ENCODE results near the gene RANBP9. TPM values are rescaled to one million over a fixed set of nuclear protein-coding genes. Genes with fewer than 3 reads are reported as not detected.

RANBP9 gene
- total and polyA plus RNA-seq, 7 experiments from 2014 or later = 2.7 to 56.9 (median 47.9) TPM

GRCh38 chr6:13614126-13614925 is 97.3 kb downstream of the RANBP9 start:
- H3K27me3 Mint-ChIP-seq = peaks cover 0 to 2% (median 0%) of the 10 kb centered on the region in 5 donors
- peak overlapping the region; percentile 85 to 97 (median 94) for H3K27ac Mint-ChIP-seq
- DNase-seq (peak in 1 of 9 donors; percentile 51), ATAC-seq (peak; percentile 4)
- peaks cover 8 to 26% of the 10 kb centered on the region in 2 donors for H3K4me1 ChIP-seq (ENCODE audit: control insufficient read depth in 2 of 2, insufficient read depth in 2 of 2, low read length in 2 of 2)
- ChIA-PET POLR2A (interaction anchor here (0.6 to 5.3 kb wide), 37 partner anchors 9 to 460 kb away, joined by 3 to 101 read pairs (median 4); partner anchors contain the start of genes RANBP9, SIRT5 and TBC1D7), CTCF (interaction anchor here (1.0 to 4.5 kb wide), 8 partner anchors 10 to 200 kb away, joined by 3 to 26 read pairs (median 5); partner anchors contain the start of genes MCUR1, RANBP9 and SIRT5)
- H3K9me3 ChIP-seq (ENCODE audit: control insufficient read depth in 2 of 3, low read length in 3 of 3) = no peaks in the 10 kb centered on the region
- H3K36me3 ChIP-seq (ENCODE audit: control insufficient read depth in 2 of 3, insufficient read depth in 3 of 3, low read length in 3 of 3) = peaks cover 12 to 29% (median 16%) of the 10 kb centered on the region in 3 experiments
- intact Hi-C loops (cut with micrococcal nuclease) = loop anchor here (2.0 to 10.0 kb wide), 3 partner anchors 128 to 160 kb away; partner anchors contain the start of gene GFOD1 (in 2 of the 2)
- H3K27me3 ChIP-seq (ENCODE audit: control insufficient read depth in 2 of 2, insufficient read depth in 2 of 2, low read length in 2 of 2) = no peaks in the 10 kb centered on the region
- H3K36me3 Mint-ChIP-seq = peaks cover 6 to 18% (median 13%) of the 10 kb centered on the region in 5 donors
- H3K4me1 Mint-ChIP-seq = peaks cover 25 to 55% (median 47%) of the 10 kb centered on the region in 7 donors
- peak overlapping the region; percentile 81 for H3K27ac ChIP-seq (ENCODE audit: low read depth, low read length)
- H3K9me3 Mint-ChIP-seq = peaks cover 0 to 4% (median 0%) of the 10 kb centered on the region in 11 donors
- H3K4me3 Mint-ChIP-seq = peak overlapping the region; percentile 82 to 98 (median 94)
- peak overlapping the region; percentile 85 for H3K4me3 ChIP-seq (ENCODE audit: low read length)

- H3K27ac Mint-ChIP-seq = peak overlapping the region in 2 of 9 donors; percentile 85 to 93
- no peak overlapping the region for H3K4me3 ChIP-seq (ENCODE audit: low read length)
- POLR2A ChIA-PET = interaction anchor here (1.0 to 5.3 kb wide), 4 partner anchors 39 to 121 kb away, joined by 3 to 101 read pairs (median 41); partner anchors contain the start of genes RANBP9 and SIRT5
- H3K9me3 Mint-ChIP-seq = peaks cover 0 to 4% (median 0%) of the 10 kb centered on the region in 11 donors
- H3K36me3 Mint-ChIP-seq = peaks cover 6 to 12% (median 11%) of the 10 kb centered on the region in 5 donors
- H3K9me3 ChIP-seq (ENCODE audit: control insufficient read depth in 2 of 3, low read length in 3 of 3) = no peaks in the 10 kb centered on the region
- peaks cover 8 to 26% of the 10 kb centered on the region in 2 donors for H3K4me1 ChIP-seq (ENCODE audit: control insufficient read depth in 2 of 2, insufficient read depth in 2 of 2, low read length in 2 of 2)
- CTCF ChIA-PET = interaction anchor here (4.5 kb wide), 1 partner anchor 38 kb away, joined by 26 read pairs; the partner anchor contains the start of gene SIRT5
- H3K27me3 ChIP-seq (ENCODE audit: control insufficient read depth in 2 of 2, insufficient read depth in 2 of 2, low read length in 2 of 2) = no peaks in the 10 kb centered on the region
- H3K27ac ChIP-seq (ENCODE audit: low read depth, low read length) = no peak overlapping the region
- H3K36me3 ChIP-seq (ENCODE audit: control insufficient read depth in 2 of 3, insufficient read depth in 3 of 3, low read length in 3 of 3) = peaks cover 9 to 19% (median 12%) of the 10 kb centered on the region in 3 experiments
- peaks cover 25 to 50% (median 43%) of the 10 kb centered on the region in 7 donors for H3K4me1 Mint-ChIP-seq
- peaks cover 0 to 2% (median 0%) of the 10 kb centered on the region in 5 donors for H3K27me3 Mint-ChIP-seq
- ATAC-seq (no peak), DNase-seq (no peak)
- intact Hi-C loops (cut with micrococcal nuclease) = loop anchor here in 1 of 2 donors (10.0 kb wide), 1 partner anchor 128 kb away; the partner anchor contains the start of gene GFOD1
- peak overlapping the region in 8 of 10 donors; percentile 9 to 98 (median 60) for H3K4me3 Mint-ChIP-seq
Measured at GRCh38 chr6:13613029-13613594, 98.5 kb downstream of the RANBP9 start.

- DNase-seq = no peak
- Histone ChIP-seq H3K27ac (ENCODE audit: low read depth, low read length) (peak overlapping the region; percentile 22), H3K9me3 (ENCODE audit: control insufficient read depth in 2 of 3, low read length in 3 of 3) (no peaks in the 10 kb centered on the region), H3K27me3 (ENCODE audit: control insufficient read depth in 2 of 2, insufficient read depth in 2 of 2, low read length in 2 of 2) (no peaks in the 10 kb centered on the region), H3K4me1 (ENCODE audit: control insufficient read depth in 2 of 2, insufficient read depth in 2 of 2, low read length in 2 of 2) (peaks cover 8 to 16% of the 10 kb centered on the region in 2 donors), H3K36me3 (ENCODE audit: control insufficient read depth in 2 of 3, insufficient read depth in 3 of 3, low read length in 3 of 3) (peaks cover 0 to 7% (median 3%) of the 10 kb centered on the region in 3 experiments), H3K4me3 (ENCODE audit: low read length) (no peak overlapping the region)
- POLR2A ChIA-PET = interaction anchor here (0.6 to 1.0 kb wide), 2 partner anchors 8 to 122 kb away, joined by 3 to 4 read pairs; no protein-coding TSS in a partner anchor
- H3K4me3 Mint-ChIP-seq = peak overlapping the region in 1 of 10 donors; percentile 64
- H3K4me1 Mint-ChIP-seq = peaks cover 15 to 40% (median 33%) of the 10 kb centered on the region in 7 donors
- peaks cover 0 to 6% (median 4%) of the 10 kb centered on the region in 5 donors for H3K36me3 Mint-ChIP-seq
- peaks cover 0 to 2% (median 0%) of the 10 kb centered on the region in 5 donors for H3K27me3 Mint-ChIP-seq
- CTCF ChIA-PET = interaction anchor here (0.6 kb wide), 2 partner anchors 24 to 178 kb away, joined by 4 to 7 read pairs; no protein-coding TSS in a partner anchor
- peaks cover 0 to 4% (median 0%) of the 10 kb centered on the region in 11 donors for H3K9me3 Mint-ChIP-seq
- intact Hi-C loops (cut with micrococcal nuclease) = loop anchor here in 1 of 2 donors (10.0 kb wide), 1 partner anchor 127 kb away; the partner anchor contains the start of gene GFOD1
- no peak for ATAC-seq
- H3K27ac Mint-ChIP-seq = peak overlapping the region in 7 of 9 donors; percentile 14 to 61 (median 44)
Measured at GRCh38 chr6:13611715-13612114, 99.9 kb downstream of the RANBP9 start.

GRCh38 chr6:13605634-13606033 is 106.0 kb downstream of the RANBP9 start:
- Mint-ChIP-seq H3K4me1 (peaks cover 0 to 5% (median 0%) of the 10 kb centered on the region in 7 donors), H3K27ac (peak overlapping the region in 2 of 9 donors; percentile 44 to 67), H3K9me3 (no peaks in the 10 kb centered on the region), H3K4me3 (no peak overlapping the region), H3K27me3 (no peaks in the 10 kb centered on the region), H3K36me3 (peaks cover 0 to 29% (median 19%) of the 10 kb centered on the region in 5 donors)
- ATAC-seq (no peak), DNase-seq (no peak)
- POLR2A ChIA-PET = interaction anchor here (0.6 to 2.3 kb wide), 3 partner anchors 9 to 949 kb away, joined by 3 to 12 read pairs (median 3); partner anchors contain the start of gene NOL7
- no peaks in the 10 kb centered on the region for H3K27me3 ChIP-seq (ENCODE audit: control insufficient read depth in 2 of 2, insufficient read depth in 2 of 2, low read length in 2 of 2)
- peaks cover 0 to 26% (median 0%) of the 10 kb centered on the region in 3 experiments for H3K36me3 ChIP-seq (ENCODE audit: control insufficient read depth in 2 of 3, insufficient read depth in 3 of 3, low read length in 3 of 3)
- no peak overlapping the region for H3K4me3 ChIP-seq (ENCODE audit: low read length)
- H3K4me1 ChIP-seq (ENCODE audit: control insufficient read depth in 2 of 2, insufficient read depth in 2 of 2, low read length in 2 of 2) = no peaks in the 10 kb centered on the region
- H3K27ac ChIP-seq (ENCODE audit: low read depth, low read length) = no peak overlapping the region
- CTCF ChIA-PET = no interaction called here
- H3K9me3 ChIP-seq (ENCODE audit: control insufficient read depth in 2 of 3, low read length in 3 of 3) = no peaks in the 10 kb centered on the region
- intact Hi-C loops (cut with micrococcal nuclease) = no loop called here

GRCh38 chr6:13604546-13605416 is 106.9 kb downstream of the RANBP9 start:
- intact Hi-C loops (cut with micrococcal nuclease) = no loop called here
- Histone ChIP-seq H3K4me3 (ENCODE audit: low read length) (no peak overlapping the region), H3K9me3 (ENCODE audit: control insufficient read depth in 2 of 3, low read length in 3 of 3) (no peaks in the 10 kb centered on the region), H3K36me3 (ENCODE audit: control insufficient read depth in 2 of 3, insufficient read depth in 3 of 3, low read length in 3 of 3) (peaks cover 0 to 28% (median 0%) of the 10 kb centered on the region in 3 experiments), H3K27me3 (ENCODE audit: control insufficient read depth in 2 of 2, insufficient read depth in 2 of 2, low read length in 2 of 2) (no peaks in the 10 kb centered on the region), H3K27ac (ENCODE audit: low read depth, low read length) (no peak overlapping the region), H3K4me1 (ENCODE audit: control insufficient read depth in 2 of 2, insufficient read depth in 2 of 2, low read length in 2 of 2) (no peaks in the 10 kb centered on the region)
- Mint-ChIP-seq H3K4me3 (no peak overlapping the region), H3K4me1 (peaks cover 0 to 3% (median 0%) of the 10 kb centered on the region in 7 donors), H3K9me3 (no peaks in the 10 kb centered on the region), H3K27me3 (no peaks in the 10 kb centered on the region), H3K27ac (no peak overlapping the region), H3K36me3 (peaks cover 0 to 35% (median 21%) of the 10 kb centered on the region in 5 donors)
- DNase-seq (no peak), ATAC-seq (no peak)
- ChIA-PET POLR2A (interaction anchor here (0.6 to 2.3 kb wide), 4 partner anchors 10 to 948 kb away, joined by 3 to 12 read pairs (median 3); partner anchors contain the start of gene NOL7), CTCF (interaction anchor here (1.3 kb wide), 1 partner anchor 11 kb away, joined by 4 read pairs; the partner anchor contains the start of gene NOL7)
